Activated CD4-positive, CD25-positive, alpha-beta regulatory T cell treated with anti-CD3 and anti-CD28 coated beads, Interleukin-2, amount 50 U/mL, for 72 hours (primary cell): ENCODE results near the gene SRP68.

Source experiments
- DNase-seq: peaks from one replicate; pipeline ENCODE4 v3.0.0; 2021

SRP68 gene

GRCh38 chr17:75996665-75997590, 75.4 kb downstream of the SRP68 start:
- no peak for DNase-seq

GRCh38 chr17:75995385-75995925, 76.9 kb downstream of the SRP68 start:
- DNase-seq: no peak

DNA sequence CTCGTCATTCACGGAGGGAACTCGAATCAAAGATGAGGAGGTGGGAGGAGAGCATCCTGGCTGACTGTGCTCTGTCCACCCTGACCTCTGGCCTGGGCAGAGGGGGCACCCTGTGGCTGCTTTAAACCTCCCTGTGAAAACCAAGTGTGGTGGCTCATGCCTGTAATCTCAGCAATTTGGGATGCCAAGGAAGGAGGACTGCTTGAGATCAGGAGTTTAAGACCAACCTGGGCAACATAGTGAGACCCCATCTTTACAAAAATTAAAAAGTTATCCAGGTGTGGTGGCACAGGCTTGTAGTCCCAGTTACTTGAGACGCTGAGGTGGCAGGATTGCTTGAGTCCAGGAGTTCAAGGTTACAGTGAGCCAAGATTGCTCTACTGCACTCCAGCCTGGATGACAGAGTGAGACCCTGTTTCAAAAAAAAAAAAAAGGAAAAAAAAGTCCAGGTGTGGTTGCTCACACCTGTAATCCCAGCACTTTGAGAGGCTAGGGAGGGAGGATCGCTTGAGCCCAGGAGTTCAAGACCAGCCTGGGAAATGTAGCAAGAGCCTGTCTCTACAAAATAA, 77.4 kb downstream of the SRP68 start:
- no peak for DNase-seq

DNA sequence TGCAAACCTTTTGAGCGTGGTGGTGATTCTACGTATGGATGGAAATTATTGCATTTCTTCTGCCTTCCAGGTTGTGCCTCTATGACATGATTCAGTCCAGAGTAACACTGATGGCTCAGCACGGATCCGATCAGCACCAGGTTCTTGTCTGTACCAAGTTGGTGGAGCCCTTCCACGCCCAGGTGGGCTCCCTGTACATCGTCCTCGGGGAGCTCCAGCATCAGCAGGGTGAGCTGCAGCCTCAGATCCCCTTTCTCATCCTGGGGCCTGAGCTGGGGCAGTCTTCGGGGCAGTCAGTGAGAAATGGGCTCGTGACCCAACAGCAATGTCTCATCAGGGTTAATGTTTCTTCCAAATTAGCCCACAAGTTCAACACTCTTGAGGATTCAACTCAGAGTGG, 80.9 kb downstream of the SRP68 start:
- DNase-seq: no peak
